ENCODE data around the gene MXRA8.

DNA sequence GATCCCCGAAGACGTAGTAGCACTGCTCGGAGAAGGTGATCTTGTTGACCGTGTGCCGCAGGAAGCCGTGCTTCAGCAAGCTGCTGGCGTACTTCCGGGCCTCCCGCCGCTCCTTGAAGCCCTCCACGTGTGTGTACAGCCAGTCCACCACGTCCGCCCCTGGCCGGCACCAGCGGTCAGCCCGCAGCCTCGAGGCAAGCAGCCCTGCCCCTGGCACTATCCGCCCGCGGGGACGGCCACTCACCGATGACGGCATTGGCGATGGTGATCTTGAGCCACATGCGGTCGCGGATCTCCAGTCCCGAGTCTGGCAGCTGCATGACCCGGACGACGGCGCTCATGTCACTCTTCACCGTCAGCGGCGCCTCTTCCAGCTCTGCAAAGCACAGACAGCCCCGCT, 20.1 kb downstream of the MXRA8 start:
- no peak for TF ChIP-seq SUZ12 (IDR thresholded peaks at IDR 0.05; ENCODE audit: extremely low read depth, insufficient read depth, insufficient read length)
- no peak for TF ChIP-seq ZNF274 (IDR thresholded peaks at IDR 0.05; ENCODE audit: low read depth, low read length)

Measured in NT2/D1 (cell line).